ENCODE data around the gene LRPPRC.

Gene LRPPRC

DNA sequence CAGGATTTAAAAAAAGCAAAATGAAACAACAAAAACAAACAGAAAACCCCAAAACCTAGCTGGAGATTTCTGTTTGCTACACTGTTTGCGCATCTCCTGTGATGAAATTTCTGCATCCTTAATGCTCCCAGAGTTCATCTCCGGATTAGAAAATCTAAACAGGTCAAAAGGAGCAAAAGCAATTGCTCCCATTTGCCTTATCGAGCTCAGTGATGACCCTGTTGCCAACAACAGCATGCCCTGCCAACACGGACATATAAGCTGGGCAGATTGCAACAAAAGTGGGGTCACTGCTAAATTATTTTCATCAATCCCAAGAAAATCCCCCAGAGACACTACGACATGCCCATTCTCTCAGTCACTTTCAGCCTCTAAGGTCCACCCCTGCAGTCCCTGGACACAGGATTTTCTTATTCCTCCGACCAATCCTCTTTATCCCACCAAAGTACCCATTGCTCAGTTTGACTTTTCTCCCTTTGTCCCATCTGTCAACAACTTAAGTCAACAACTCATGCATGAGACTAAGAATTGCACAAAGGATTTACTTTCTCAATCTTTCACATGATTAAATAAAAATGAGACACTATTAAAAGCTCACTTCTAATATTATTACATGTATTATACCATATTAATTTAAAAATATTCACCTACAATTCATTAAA is 89.2 kb downstream of the LRPPRC start:
- no peak for DNase-seq (ENCODE audit: low spot score)

DNA sequence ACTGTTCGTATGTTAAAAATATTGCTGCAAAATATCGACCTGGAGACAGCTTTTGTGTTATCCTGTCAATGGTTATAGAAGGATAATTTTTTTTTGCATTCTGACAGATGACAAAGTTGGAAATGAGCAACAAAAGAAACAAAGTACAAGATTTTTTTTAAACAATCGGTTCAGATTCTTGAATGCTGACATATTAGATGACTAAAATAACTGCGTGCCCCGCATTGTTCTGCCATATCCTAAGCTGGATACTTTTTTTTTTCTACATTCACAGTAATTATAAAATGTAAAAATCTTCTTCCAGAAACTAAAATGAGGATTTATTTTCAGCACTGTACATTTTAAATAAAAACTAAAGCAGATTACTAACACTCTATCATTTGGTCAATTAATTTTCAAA is 89.9 kb downstream of the LRPPRC start:
- DNase-seq (ENCODE audit: low spot score) = no peak

DNA sequence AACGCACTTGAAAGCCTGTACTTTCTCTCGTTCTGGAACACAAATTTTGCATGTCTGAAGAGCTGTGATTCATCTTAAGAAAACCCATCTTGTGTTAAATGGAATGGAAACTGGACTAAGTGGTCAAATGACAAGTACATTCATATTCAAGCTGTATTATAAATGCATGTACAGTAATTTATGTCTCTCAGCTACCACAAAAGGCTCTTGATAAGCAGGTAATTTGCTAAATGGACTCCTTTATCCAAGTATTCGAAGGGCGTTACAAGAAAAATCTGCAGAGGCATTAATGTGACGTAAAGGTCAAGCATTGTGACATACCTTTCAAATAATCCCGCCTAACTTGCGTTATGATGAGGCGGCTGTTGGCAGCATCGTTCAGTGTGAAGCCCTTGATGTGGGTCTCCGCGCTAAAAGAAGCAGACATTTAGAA is 90.4 kb downstream of the LRPPRC start:
- no peak for DNase-seq (ENCODE audit: low spot score)

DNA sequence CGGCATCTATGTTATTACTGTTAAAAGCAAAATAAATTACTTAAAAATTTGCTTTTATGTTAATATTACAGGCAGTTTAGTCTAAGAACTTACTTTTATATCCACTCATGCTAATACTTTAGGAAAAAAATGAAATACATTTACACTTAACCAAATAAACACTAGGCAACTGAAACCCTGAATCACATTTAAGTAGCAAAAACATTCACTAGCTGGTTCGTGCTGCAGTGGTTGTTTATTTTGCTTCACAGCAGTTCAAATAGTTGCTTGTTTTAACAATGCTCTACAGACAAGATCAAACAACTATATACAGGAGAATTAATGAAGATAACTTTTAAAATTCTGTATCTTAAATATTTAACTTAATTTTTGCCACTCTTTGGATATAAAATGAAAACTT is 96.2 kb downstream of the LRPPRC start:
- no peak for DNase-seq (ENCODE audit: low spot score)

DNA sequence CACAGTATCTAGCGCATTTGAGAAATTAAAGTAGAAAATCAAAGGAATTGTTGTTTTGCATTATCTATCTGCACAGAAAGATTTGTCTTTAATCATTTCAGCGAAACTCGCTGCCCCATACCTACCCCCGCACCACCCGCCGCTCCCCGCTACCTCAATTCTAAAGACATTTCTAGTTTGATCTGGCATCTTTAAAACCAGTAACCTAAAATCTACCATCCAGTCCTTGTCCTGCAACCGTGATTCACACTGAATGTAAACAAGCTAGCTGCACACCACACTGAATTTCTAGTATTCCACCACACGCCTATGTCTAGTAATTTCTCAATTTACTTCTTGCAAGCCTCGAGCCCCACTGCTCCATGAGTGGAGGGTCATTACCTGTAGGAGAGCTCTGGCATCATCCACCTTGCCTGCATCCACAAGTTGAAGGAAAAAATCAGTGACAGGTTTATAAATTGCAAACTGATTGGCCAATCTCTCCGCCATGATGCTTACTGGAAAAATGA is 96.9 kb downstream of the LRPPRC start:
- DNase-seq (ENCODE audit: low spot score) = no peak

DNA sequence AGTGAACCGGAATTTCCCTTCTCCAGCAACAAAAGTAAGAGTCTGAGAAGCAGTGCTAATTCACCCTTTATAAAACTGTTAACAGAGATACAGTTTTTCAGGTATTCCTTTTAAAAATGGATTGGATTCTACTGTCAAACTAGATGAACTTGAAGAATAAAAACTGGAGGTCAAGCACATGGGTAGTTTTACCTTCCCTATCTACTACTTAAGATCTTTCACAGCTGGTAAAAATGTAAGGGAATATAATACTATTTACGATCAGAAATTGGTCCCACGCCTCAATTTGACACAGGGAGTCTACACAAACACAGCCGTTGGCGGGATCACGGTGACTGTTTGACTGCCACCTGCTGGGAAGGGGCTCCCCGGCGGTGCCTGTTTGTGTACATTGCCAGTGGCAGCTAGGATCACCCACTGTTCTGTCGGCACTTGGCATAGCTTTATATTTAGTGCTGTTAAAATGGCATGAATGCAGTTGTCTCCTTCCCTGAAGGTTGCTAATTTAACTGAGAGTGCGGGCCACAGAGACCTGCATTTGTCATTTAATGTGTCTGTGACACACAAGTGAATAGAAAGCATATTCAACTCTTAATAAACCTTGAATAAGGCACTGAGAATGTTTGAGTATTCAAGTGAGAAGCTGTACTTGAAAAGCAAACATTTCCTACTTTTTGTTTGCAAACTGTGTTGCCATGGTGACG is 97.5 kb downstream of the LRPPRC start:
- DNase-seq (ENCODE audit: low spot score) = no peak

DNA sequence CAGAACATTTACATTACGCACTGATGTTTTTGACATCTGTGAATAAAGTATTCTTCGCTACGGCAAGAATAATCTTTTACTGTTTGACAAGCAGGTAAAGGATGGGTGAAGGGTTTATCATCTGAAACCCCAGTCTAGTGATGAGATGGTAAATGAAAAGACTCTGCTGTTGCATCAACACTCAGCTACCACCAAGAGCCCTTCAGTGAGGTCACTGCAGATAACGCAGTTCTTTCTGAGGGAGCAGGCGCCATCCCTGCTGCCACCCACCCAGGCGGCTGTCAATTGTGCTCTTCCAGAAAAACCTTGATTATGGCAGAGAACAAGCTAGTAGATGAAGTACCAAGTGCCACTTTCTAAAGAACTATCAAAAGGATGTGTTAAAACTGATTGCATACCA is 98.3 kb downstream of the LRPPRC start:
- DNase-seq (ENCODE audit: low spot score) = no peak

DNA sequence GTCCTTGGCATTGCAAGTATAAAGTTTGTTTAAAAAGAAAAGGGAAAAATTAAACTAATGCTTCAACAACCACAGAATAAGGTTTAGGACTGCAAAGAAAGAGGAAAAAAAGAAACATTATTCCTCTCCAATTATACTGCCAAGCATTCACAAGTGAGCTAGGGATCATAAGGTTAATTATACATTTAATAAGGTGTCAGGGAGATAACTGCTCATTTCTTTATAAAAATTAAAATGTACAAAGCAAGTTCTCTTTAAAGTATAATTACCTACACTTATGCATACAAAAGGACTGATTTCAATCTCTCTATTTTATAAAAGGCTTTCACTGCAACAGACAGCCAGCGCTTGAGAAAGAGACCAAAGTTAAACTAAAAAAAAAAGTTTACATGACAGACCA is 98.9 kb downstream of the LRPPRC start:
- no peak for DNase-seq (ENCODE audit: low spot score)

DNA sequence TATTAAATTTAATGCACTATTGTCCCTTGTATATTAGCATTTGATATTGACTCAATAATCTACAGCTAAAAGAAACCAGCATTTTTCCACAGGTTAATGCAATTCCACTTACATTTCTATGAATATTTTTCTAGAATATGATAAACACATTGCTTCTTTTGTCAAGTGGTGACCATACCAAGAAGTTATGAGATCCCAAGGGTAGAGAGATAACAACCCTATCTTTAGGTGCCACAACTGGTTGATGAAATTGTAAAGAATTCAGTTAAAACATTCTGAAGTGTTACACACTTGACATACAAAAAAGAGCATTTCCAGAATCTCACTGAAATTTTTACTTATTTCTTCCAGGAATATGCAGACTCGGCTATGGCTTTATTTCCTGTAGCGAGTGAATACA is 101.0 kb downstream of the LRPPRC start:
- DNase-seq (ENCODE audit: low spot score) = no peak

DNA sequence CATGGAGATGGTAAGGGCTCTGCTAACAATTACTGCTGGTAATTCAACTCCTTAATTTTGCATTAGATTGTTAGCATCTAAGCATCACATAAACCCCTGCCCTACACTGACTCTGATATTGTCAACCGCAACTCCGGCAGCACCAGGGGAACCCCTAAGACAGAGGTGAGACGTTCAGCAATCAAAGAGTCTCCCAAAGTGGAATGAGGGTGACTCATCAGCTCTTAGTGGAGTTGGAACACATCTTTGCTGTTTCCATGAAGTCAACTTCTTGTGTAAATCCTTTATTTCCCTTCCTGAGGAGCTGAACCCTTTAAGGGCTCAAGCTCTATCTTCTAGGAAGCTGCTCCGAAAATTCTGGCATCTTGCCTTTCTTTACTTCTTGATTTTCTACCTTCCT is 104.9 kb downstream of the LRPPRC start:
- no peak for DNase-seq (ENCODE audit: low spot score)

DNA sequence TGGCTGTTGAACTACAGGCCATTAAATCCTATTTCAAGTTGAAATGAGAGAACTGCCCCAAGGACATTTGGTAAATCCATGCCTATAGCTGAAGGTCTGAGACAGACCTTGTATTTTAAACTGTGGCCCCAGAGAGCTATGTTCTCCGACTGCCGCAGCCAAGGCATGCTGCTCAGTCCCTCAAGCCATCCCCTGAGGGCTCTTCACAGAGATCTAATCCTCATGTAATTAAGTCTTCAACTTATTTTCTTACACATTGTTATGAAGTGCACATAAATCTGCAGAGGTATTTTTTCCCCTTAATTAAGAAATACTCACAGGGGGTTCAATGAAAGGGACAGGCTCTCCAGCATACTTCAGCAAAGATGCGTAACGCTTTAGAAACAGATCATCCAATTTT is 106.4 kb downstream of the LRPPRC start:
- no peak for DNase-seq (ENCODE audit: low spot score)

DNA sequence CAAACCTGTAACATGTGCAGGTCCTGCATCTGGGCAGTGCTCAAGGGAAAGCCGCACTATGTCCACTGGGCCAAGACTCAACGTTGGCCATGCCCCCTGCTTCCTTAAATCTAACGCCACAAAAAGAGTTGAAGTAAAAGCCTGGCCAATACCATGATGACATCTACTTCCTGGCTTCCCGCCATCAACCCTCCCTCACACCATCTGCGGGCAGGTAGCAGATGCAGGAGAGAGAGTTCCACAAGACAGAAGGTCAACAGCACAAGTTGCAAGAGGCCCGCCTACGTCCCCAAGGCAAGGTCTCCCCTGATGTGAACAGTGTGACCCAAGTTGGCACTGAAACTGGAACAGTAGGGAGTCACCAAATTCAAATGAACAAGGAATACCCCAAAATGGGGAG is 108.6 kb downstream of the LRPPRC start:
- no peak for DNase-seq (ENCODE audit: low spot score)

DNA sequence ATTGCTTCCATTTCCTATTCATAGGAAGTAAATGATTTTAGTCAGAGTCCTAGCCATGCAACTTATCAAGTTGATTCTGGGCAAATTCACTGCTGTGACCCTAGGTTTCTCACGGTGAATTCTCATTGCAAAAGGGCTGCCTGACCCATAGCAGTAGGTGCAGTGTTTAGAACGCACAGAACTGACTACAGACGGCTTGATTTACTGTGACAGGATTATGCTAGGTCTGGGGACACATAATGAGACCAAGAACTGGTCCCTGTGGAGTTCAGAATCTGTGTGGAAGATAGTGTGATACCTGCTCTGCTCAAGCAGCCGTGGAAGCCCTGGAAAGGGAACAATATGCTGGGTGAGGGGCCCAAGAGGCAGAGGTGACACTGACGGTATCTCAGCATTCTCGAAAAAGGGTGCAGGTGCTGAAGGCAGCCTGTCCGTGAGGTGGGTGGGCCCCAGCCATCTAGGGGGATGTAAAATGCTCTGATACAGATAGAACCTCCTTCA is 110.6 kb downstream of the LRPPRC start:
- DNase-seq (ENCODE audit: low spot score) = no peak

DNA sequence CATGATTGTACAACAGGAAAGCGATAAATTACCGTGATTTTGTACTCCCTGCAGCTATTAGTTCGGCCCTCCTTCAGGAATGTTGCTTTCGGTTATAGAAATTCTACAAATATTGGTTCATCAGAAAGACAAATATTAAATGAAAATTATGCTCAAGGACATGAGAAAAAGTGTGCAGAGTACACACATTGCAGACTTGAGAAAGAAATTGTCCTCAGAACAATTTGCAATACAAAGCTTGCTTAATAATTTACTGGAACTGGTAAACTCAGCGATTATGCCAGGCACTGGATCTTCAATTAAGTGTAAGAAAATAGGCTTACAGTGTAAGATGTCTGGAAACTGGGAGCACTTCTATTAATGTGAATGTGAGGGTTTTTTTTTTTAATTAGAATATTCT is 111.1 kb downstream of the LRPPRC start:
- DNase-seq (ENCODE audit: low spot score) = no peak

DNA sequence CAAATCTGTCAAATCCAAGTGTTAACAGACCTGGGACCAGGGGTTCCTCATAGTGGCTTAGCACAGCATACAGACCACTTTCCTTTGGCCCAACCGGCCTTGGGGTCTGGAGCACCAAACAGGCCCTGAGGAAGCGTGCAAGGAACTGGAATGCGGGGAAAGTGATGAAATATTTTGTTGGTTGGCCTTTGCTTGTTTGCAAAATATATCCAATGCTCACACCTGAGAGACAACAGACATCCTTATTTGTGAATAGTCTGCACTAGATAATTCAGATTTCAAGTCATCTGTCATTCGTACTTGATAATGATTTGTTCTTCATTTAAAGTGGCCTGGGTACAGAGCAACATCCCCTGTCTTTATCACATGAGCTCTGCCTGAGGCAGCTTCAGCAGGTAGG is 113.5 kb downstream of the LRPPRC start:
- no peak for DNase-seq (ENCODE audit: low spot score)

DNA sequence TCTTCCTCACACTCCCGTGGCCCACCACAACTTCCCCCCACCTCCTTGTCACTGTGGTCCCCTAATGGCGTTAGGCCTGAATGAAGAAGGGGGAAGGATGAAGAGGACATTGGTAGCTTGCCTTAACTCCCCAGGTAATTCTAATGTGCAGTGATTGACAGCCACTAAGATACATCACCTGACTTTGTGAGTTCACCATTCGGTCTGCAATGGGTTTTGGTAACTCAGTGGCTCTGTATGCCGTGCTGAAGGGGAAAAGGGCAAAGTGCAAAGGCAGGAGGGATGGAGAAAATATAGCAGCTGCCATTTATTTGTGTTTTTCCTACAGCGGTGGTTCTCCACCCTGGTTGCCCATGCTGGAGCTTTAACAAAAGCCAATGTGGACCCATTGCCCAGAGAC is 114.8 kb downstream of the LRPPRC start:
- DNase-seq (ENCODE audit: low spot score) = no peak

DNA sequence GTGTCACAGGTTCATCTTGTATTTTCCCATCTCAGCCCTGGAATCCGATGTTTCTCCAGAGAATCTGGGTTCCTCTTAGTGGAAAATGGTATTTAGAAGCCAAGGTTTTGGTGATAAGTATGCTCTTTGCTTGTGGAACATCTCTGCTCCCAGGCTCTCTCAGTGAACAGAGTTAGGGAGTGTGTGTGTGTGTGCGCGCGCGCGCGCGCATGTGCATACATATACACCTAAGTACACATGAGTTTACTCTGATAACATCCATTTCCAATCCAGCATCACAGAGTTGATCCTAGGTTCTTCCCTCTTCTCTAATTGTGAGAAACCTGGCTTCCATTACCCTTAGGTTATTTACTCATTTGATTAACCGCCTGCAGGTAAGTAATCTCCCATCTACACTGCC is 115.3 kb downstream of the LRPPRC start:
- DNase-seq (ENCODE audit: low spot score) = no peak

DNA sequence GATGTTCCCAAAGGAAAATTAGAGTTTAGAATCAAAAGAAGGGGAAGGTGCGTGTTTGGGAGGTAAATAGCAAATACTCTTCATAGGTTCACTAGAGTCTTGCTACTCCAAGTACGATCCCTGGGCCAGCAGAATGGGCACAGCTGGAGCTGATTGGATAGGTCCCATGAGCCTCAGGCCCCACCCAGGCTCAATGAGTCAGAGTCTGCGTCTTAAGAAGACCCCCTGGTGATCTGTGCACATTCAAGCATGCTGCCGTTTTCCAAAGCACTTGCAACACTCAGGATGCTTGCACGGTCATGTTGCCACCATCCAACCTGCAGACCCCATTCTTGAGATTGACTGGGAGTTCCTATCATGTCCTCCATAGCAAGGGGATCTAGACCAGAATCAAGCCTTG is 116.5 kb downstream of the LRPPRC start:
- no peak for DNase-seq (ENCODE audit: low spot score)

DNA sequence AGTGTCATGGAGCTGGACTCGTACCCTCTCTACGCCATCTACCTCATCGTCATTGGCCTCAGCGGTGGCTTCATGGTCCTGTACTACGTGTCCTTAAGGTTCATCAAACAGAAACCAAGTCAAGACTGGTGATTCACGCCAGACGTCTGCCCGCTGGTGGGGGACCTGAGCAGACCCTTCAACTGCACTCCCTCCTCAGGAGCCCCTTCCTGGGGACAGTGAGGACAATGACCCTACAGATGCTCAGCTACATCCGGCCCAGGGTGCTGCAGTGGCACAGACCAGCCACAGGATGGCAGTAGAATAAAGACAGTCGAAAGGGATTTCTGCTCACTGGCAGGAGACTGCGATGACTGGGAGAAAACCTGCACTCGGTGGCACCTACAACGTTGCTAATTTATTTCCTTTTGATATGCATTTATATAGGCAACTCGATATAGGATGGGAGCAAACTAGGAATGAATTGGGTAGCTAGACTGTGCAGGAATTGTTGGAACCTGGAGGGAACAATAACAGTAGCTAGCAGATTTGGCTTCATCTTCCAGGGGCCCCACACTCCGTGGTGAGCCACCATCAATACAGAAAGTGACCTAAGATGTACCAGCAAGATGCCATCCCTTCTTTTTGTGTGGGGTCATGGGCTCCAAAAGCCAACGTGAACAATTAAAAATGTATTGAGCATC is 117.9 kb downstream of the LRPPRC start:
- DNase-seq (ENCODE audit: low spot score) = no peak

DNA sequence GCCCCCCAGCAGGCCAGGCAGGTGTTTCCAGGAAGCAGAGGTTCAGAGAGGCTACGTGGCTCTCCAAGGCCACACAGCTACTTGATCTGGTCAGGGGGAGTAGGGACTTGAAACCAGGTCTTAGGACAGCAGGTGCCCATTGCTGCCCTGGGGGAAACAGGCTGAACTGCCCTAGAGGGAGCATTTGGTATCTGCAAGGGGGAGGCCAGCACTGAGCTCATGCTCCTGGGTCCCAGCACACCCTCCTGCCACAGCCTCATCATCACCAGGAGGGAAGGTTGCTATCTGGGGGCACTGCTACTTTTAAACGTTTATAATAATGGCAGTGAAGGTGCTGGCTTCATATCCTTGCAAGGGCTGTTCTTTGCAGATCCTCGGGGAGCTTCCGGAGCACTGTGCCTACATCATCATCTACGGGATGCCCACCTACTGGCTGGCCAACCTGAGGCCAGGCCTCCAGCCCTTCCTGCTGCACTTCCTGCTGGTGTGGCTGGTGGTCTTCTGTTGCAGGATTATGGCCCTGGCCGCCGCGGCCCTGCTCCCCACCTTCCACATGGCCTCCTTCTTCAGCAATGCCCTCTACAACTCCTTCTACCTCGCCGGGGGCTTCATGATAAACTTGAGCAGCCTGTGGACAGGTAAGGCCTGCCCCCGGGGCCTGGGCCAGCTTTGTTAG is 120.9 kb downstream of the LRPPRC start:
- no peak for DNase-seq (ENCODE audit: low spot score)

DNA sequence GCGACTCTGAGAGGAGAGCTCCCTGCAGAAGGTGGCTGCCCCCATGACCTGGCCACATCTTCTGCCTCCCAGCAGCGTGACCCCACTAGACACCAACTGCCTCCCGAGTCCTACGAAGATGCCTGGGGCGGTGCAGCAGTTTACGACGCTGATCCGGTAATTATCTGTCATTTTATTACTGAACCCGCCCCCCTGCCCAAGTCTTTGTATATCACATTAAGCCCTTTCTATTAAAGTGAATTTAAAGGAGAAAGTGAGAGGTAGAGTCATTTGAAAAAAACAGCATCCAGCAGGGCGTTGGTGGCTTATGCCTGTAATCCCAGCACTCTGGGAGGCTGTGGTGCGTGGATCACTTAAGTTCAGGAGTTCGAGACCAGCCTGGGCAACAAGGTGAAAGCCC is 123.6 kb downstream of the LRPPRC start:
- no peak for DNase-seq (ENCODE audit: low spot score)

DNA sequence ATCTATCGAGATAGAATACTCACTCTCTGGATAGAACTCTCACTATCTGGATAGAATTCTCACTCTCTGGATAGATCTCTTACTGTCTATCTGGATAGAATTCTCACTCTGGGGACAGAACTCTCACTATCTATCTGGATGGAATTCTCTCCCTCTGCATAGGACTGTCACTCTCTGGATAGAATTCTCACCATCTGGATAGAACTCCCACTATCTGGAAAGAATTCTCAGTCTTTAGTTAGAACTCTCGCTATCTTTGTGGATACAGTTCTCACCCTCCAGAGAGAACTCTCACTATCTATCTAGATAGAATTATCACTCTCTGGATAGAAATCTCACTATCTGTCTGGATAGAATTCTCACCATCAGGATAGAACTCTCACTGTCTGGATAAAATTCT is 140.5 kb downstream of the LRPPRC start:
- no peak for DNase-seq (ENCODE audit: low spot score)

DNA sequence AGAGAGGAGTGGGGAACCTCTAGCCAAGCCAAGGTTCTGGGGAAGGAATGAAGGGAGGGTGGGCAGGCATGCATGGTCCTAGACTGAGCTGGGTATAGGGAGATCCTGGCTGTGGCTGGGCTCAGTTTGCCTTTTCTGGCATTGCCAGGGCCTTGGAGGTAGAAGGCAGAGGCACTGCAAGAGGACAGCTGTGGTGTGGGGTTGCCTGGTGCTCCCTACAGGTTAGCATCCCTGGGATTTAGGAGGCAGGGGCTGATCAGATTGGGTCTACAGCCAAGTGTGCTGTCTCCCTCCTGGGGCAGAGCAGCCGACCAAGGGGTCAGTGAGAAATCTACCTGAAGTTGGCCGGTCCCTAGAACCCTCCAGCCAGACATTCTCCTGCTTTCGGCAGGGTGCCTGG is 141.1 kb downstream of the LRPPRC start:
- DNase-seq (ENCODE audit: low spot score) = peak; percentile 5

All from left forelimb (tissue), 1 donor.